SU-DHL-6 (cell line): ENCODE data around the gene TMEM192.
"Not testable (repeated sequence)": the region's sequence is repeated elsewhere in the genome, so short reads cannot be mapped to it uniquely, and the experiment has no call there.

Source experiments
- H2AFZ ChIP-seq: fragments of 200-600 bp; sonication (generic); 2 replicates; pipeline ENCODE4 v1.6.1; 2014; ENCODE audit warnings: low read depth, mild to moderate bottlenecking, moderate library complexity, mixed read lengths, antibody characterized with exemption, low read length; ENCODE audit not compliant: severe bottlenecking
- H3F3A ChIP-seq: fragments of 200-600 bp; shearing (Covaris generic); 2 replicates; pipeline ENCODE4 v1.6.0; 2016; ENCODE audit warnings: antibody characterized with exemption, mild to moderate bottlenecking; ENCODE audit not compliant: insufficient read depth
- H3K27ac ChIP-seq: fragments of 200-600 bp; sonication (generic); 2 replicates; pipeline ENCODE4 v1.5.1; 2016; ENCODE audit warnings: low read depth, mild to moderate bottlenecking, low read length, moderate library complexity, mixed read lengths
- H3K27me3 ChIP-seq: fragments of 200-600 bp; sonication (generic), shearing (Covaris generic); 2 replicates; pipeline ENCODE4 v1.6.0; 2014; ENCODE audit warnings: mild to moderate bottlenecking, low read length
- H3K36me3 ChIP-seq: fragments of 200-600 bp; sonication (generic); 2 replicates; pipeline ENCODE4 v1.6.1; 2014; ENCODE audit warnings: mild to moderate bottlenecking, low read length, mixed read lengths
- H3K4me2 ChIP-seq: fragments of 300-600, 200-600 bp; shearing (Covaris generic), sonication (generic); 2 replicates; pipeline ENCODE4 v1.6.0; 2014; ENCODE audit warnings: low read length, low read depth, mild to moderate bottlenecking; ENCODE audit not compliant: poor library complexity, severe bottlenecking
- H3K4me3 ChIP-seq: fragments of 200-600 bp; sonication (generic); 2 replicates; pipeline ENCODE4 v1.5.1; 2014; ENCODE audit warnings: antibody characterized with exemption, low read length, mild to moderate bottlenecking, mixed read lengths; ENCODE audit not compliant: insufficient read depth, poor library complexity, severe bottlenecking
- H3K79me2 ChIP-seq: fragments of 200-600 bp; sonication (generic); 2 replicates; pipeline ENCODE4 v1.6.1; 2014; ENCODE audit warnings: mild to moderate bottlenecking, low read length, moderate library complexity; ENCODE audit not compliant: insufficient read depth
- H3K9ac ChIP-seq: fragments of 200-600 bp; sonication (generic); 2 replicates; pipeline ENCODE4 v1.7.0; 2014; ENCODE audit warnings: mild to moderate bottlenecking, low read length
- H3K9me2 ChIP-seq: fragments of 200-600 bp; sonication (generic); replicated peaks from 2 replicates; pipeline ENCODE4 v1.6.1; 2014; ENCODE audit warnings: low read length; ENCODE audit not compliant: insufficient read depth
- H3K9me3 ChIP-seq: fragments of 200-600 bp; sonication (generic); 2 replicates; pipeline ENCODE4 v1.6.1; 2014; ENCODE audit warnings: low read length, mixed read lengths; ENCODE audit not compliant: insufficient read depth
- H4K20me1 ChIP-seq: fragments of 200-600 bp; sonication (generic); 2 replicates; pipeline ENCODE4 v1.6.1; 2014; ENCODE audit warnings: low read depth, mild to moderate bottlenecking, antibody characterized with exemption, low read length, moderate library complexity, mixed read lengths
- EZH2phosphoT487 ChIP-seq: fragments of 200-600 bp; sonication (generic), shearing (Covaris generic); conservative IDR thresholded peaks from 2 replicates; pipeline ENCODE4 v1.6.1; 2018; ENCODE audit warnings: mild to moderate bottlenecking, antibody characterized with exemption, low read length, moderate library complexity, mixed read lengths
- TF ChIP-seq, protein P1 (sequence below): fragments of 200-600 bp; sonication (generic); IDR thresholded peaks from one replicate; pipeline ENCODE4 v1.5.1; 2017; ENCODE audit warnings: antibody characterized with exemption, mild to moderate bottlenecking, low read length, moderate library complexity; ENCODE audit not compliant: insufficient read depth, poor library complexity, severe bottlenecking

The TMEM192 gene

DNA sequence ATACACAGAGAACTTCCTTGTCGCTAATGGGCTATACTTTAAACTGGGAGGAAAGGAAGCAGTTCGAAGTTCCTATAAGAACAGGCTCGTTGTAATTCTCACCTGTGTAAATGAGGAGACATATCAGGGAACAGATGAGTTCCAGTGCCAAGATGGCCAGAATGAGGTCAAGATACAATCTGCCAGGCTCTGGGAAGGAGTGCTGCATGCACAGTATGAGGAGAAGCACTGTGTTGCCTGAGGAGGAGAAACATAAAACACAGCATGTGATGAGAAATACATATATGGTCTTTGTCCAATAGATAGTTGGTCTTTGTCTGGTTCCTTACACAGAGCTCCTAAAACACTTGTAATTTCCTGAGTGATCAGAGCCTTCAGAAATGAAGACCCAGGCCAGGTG, 24.3 kb downstream of the TMEM192 start:
- Histone ChIP-seq H3K4me2 (no peak overlapping the region), H4K20me1 (no peaks in the 10 kb centered on the region), H3F3A (no peaks in the 10 kb centered on the region), H3K9ac (no peak overlapping the region), H3K9me2 (no peaks in the 10 kb centered on the region), H2AFZ (no peak overlapping the region), H3K27me3 (no peaks in the 10 kb centered on the region), H3K4me3 (no peak overlapping the region), H3K79me2 (no peaks in the 10 kb centered on the region), H3K36me3 (peaks cover 7% of the 10 kb centered on the region; the same call in 1 of the 2 replicates), H3K9me3 (no peaks in the 10 kb centered on the region), H3K27ac (no peak overlapping the region)
- no peak for TF ChIP-seq EZH2phosphoT487
- TF ChIP-seq, protein P1, sequence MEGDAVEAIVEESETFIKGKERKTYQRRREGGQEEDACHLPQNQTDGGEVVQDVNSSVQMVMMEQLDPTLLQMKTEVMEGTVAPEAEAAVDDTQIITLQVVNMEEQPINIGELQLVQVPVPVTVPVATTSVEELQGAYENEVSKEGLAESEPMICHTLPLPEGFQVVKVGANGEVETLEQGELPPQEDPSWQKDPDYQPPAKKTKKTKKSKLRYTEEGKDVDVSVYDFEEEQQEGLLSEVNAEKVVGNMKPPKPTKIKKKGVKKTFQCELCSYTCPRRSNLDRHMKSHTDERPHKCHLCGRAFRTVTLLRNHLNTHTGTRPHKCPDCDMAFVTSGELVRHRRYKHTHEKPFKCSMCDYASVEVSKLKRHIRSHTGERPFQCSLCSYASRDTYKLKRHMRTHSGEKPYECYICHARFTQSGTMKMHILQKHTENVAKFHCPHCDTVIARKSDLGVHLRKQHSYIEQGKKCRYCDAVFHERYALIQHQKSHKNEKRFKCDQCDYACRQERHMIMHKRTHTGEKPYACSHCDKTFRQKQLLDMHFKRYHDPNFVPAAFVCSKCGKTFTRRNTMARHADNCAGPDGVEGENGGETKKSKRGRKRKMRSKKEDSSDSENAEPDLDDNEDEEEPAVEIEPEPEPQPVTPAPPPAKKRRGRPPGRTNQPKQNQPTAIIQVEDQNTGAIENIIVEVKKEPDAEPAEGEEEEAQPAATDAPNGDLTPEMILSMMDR = no peak

DNA sequence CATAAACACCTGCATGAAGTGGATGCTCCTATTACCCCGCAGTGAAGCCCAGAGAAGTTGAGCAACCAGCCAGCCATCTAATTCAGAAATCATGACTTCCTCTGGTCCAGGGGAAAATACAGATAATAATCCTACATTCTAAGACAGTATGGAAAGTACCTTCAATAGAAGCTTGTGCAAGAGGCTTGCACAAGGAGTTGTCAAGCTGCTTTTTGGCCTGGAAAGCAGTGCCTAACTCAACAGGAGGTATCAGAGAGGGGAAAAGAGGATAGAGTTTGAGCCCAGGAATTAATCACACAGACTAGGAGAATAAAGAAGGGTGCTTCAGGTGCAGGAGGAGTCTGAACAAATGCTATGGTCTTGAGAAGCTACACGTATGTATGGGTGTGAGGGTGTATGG, 26.7 kb downstream of the TMEM192 start:
- no peaks in the 10 kb centered on the region for H3K9me2 ChIP-seq
- H3K27me3 ChIP-seq = no peaks in the 10 kb centered on the region
- no peak overlapping the region for H2AFZ ChIP-seq
- no peaks in the 10 kb centered on the region for H3K9me3 ChIP-seq
- no peaks in the 10 kb centered on the region for H4K20me1 ChIP-seq
- no peak for TF ChIP-seq EZH2phosphoT487
- TF ChIP-seq, protein P1 = no peak
- H3K4me2 ChIP-seq = no peak overlapping the region
- H3K36me3 ChIP-seq = peaks cover 7% of the 10 kb centered on the region; the same call in 1 of the 2 replicates
- H3K4me3 ChIP-seq = no peak overlapping the region
- H3K27ac ChIP-seq = no peak overlapping the region
- H3K79me2 ChIP-seq = no peaks in the 10 kb centered on the region
- no peak overlapping the region for H3K9ac ChIP-seq
- no peaks in the 10 kb centered on the region for H3F3A ChIP-seq

DNA sequence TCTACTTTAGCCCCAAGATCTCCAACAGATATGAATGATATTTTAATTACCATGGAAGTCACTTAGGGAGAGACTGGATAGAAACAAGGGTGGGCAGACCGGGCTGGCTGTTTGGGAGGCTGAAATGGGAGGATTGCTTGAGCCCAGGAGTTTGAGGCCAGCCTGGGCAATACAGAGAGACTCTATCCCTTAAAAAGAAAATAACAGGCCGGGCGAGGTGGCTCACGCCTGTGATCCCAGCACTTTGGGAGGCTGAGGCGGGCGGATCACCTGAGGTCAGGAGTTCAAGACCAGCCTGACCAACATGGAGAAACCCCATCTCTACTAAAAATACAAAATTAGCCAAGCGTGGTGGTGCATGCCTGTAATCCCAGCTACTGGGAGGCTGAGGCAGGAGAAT, 27.9 kb downstream of the TMEM192 start:
- not testable (repeated sequence) for H3K27me3 ChIP-seq, H3K79me2 ChIP-seq, H3K4me3 ChIP-seq, H3K9me2 ChIP-seq, H3F3A ChIP-seq, H4K20me1 ChIP-seq, H3K4me2 ChIP-seq, H3K9me3 ChIP-seq, H3K27ac ChIP-seq, H3K9ac ChIP-seq, H2AFZ ChIP-seq
- H3K36me3 ChIP-seq = peaks cover 14% of the 10 kb centered on the region; the same call in 1 of the 2 replicates

DNA sequence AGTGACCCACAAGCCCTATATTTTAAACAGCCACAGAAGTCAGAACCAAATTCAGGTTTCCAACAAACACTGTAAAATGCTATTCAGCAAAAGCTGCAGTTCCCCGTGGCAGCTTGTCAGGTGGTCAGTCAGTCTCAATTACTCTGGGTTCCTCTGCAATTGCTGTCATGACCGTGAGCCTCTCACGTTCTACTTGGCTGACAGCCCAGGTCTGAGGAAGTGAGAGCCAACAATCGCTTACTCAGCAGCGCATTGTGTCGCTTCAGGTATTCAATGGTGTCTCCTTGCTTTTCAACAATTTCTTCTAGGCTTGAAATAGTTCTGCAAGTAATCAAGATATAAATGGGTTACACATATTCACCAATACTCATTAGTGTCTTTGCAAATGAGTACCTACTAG, 33.2 kb downstream of the TMEM192 start:
- Histone ChIP-seq H4K20me1 (no peaks in the 10 kb centered on the region), H3K36me3 (peaks cover 12% of the 10 kb centered on the region; the same call in 1 of the 2 replicates), H3K79me2 (no peaks in the 10 kb centered on the region), H3K27ac (no peak overlapping the region), H3K4me3 (no peak overlapping the region), H2AFZ (no peak overlapping the region), H3K9me3 (no peaks in the 10 kb centered on the region), H3K9ac (no peak overlapping the region), H3F3A (no peaks in the 10 kb centered on the region), H3K27me3 (no peaks in the 10 kb centered on the region), H3K9me2 (no peaks in the 10 kb centered on the region), H3K4me2 (no peak overlapping the region)
- TF ChIP-seq, protein P1 = no peak
- no peak for TF ChIP-seq EZH2phosphoT487
